ENCODE data around the gene IL20.

IL20 gene

DNA sequence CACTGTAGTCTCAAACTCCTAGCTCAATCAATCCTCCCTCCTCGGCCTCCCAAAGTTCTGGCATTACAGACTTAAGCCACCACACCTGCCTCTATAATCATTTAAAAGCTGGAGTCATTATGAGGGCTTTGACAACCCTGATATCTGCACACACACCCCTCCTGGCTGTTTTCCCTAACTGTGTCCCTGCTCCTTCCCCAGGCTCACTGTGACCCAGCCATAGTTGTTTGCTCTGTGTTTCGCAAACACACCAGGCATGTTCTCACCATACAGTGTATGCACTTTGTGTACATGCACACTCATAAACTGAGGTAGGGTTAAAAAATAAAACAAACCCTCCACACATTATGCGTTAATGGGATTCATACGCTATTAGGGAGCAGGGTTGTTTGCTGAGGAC, 21.8 kb upstream of the IL20 start:
- TF ChIP-seq, protein P1, sequence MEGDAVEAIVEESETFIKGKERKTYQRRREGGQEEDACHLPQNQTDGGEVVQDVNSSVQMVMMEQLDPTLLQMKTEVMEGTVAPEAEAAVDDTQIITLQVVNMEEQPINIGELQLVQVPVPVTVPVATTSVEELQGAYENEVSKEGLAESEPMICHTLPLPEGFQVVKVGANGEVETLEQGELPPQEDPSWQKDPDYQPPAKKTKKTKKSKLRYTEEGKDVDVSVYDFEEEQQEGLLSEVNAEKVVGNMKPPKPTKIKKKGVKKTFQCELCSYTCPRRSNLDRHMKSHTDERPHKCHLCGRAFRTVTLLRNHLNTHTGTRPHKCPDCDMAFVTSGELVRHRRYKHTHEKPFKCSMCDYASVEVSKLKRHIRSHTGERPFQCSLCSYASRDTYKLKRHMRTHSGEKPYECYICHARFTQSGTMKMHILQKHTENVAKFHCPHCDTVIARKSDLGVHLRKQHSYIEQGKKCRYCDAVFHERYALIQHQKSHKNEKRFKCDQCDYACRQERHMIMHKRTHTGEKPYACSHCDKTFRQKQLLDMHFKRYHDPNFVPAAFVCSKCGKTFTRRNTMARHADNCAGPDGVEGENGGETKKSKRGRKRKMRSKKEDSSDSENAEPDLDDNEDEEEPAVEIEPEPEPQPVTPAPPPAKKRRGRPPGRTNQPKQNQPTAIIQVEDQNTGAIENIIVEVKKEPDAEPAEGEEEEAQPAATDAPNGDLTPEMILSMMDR (IDR thresholded peaks at IDR 0.05), result no peak

DNA sequence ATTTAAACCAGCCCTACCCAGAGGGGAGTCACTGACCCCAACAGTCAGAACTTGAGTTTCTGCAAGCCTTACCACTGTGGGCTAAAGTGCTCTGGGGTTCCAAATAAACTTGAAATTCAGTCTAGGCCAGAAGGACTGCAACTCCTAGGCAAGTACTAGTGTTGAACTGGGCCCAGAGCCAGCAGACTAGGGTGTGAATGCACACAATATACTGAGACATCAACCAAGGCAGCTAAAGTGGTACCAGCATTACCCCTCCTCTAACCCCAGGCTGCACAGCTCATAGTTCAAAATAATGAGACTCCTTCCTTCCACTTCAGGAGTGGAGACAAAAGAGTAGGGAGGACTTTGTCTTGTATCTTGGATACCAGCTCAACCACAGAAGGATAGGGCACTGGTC, 18.9 kb upstream of the IL20 start:
- TF ChIP-seq, protein P1 (IDR thresholded peaks at IDR 0.05), result no peak

DNA sequence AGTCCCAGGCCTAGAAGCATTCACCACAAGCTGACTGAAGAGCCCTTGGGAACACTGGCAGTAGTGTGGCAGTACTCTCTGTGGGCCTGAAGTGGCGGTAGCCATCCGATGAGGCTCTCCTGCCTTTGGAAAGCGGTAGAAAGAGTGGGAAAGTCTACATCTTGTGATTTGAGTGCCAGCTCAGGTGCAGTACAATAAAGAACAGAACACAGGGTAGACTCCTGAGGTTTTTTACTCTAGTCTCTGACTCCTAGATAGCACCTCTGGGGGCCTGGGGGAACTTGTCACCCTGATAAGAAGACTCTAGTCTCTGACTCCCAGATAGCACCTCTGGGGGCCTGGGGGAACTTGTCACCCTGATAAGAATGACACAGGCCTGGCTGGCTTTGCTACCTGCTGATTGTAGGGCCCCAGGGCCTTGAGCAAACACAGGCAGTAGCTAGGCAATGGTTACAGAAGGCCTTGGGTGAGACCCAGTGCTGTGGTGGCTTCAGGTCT, 18.0 kb upstream of the IL20 start:
- TF ChIP-seq, protein P1 (IDR thresholded peaks at IDR 0.05), result no peak

DNA sequence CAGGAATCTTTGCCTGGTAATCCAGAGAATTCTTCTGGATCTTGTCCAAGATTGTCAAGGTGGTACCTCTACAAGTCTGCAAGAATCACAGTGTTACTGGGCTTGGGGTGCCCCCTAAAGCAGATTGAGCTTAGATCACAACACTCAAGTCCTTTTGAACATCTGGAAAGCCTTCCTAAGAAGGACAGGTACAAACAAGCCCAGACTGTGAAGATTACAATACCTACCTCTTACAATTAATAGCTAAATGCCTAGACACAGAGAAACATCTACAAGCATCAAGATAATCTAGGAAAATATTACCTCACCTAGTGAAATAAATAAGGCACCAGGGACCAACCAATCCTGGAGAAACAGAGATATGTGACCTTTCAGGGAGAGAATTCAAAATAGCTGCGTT, 17.5 kb upstream of the IL20 start:
- TF ChIP-seq, protein P1 (IDR thresholded peaks at IDR 0.05), result no peak

DNA sequence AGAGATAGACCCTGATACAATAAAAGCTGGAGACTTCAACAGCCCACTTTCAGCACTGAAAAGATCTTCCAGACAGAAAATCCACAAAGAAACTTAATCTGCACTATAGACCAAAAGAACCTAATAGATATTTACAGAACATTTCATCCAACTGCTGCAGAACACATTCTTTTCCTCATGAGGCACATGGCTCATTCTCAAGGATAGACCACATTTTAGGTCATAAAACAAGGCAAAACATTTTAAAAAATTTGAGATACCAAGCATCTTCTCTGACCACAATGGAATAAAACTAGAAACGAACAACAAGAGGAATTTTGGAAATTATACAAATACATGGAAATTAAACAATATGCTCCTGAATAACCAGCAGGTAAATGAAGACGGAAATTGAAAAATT, 15.0 kb upstream of the IL20 start:
- TF ChIP-seq, protein P1 (IDR thresholded peaks at IDR 0.05), result no peak

DNA sequence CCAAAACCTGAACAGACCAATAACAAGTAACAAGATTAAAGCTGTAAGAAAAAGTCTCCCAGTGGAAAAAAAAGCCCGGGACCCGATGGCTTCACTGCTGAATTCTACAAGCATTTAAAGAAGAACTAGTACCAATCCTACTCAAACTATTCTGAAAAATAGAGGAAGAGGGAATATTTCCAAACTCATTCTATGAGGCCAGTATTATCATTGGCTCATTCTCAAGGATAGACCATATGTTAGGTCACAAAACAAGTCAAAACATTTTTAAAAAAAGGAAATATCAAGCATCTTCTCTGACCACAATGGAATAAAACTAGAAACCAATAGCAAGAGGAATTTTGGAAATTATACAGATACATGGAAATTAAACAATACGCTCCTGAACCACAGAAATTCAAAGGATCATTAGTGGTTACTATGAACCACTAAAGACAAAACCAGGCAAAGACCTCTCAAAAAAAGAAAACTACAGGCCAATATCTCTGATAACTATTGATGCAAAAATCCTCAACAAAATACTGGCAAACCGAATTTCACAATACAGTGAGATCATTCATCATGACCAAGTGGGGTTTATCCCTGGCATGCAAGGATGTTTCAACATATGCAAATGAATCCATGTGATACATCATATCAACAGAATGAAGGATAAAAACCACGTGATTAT, 13.9 kb upstream of the IL20 start:
- TF ChIP-seq, protein P1 (IDR thresholded peaks at IDR 0.05), result no peak

DNA sequence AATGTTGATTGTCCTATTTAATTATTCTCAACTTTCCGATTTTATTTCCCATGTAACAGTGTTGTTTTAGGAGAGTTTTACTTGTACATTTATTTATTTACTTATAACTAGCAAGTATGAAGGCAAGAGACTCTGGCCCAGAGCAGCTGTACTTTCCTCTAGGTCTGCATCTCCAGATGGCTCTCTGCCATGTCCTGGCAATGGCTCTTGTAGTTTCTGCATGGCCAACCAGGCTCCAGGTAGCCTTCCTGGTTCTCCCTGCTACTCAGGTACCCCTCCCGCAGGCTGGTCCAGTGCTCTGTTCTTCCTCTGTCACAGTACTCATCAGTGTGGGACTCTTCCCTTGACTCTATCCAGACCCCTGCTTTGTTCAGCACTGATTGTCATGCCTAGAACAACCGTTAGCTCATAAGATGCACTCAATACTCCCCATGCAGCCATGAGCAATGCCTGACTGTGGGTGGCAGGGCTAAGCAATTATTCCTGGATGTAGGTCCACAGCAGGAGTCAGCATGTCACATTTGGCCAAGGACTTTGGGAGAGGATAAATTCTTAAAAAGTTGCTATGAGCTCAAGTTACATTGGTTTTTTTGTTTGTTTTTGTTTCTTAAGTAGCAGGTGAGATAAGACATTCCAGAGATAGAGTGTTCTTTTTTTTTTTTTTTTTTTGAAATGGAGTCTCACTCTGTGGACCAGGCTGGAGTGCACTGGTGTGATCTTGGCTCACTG, 10.9 kb upstream of the IL20 start:
- TF ChIP-seq, protein P1 (IDR thresholded peaks at IDR 0.05), result no peak

Data from LNCAP (cell line).